Germinal center (tissue), 1 donor: ENCODE data around the gene UPF1.

Experiments used
- DNase-seq: peaks from one replicate; pipeline ENCODE4 v3.0.0; 2012; ENCODE audit warnings: mixed read lengths, low spot score

UPF1 gene

DNA sequence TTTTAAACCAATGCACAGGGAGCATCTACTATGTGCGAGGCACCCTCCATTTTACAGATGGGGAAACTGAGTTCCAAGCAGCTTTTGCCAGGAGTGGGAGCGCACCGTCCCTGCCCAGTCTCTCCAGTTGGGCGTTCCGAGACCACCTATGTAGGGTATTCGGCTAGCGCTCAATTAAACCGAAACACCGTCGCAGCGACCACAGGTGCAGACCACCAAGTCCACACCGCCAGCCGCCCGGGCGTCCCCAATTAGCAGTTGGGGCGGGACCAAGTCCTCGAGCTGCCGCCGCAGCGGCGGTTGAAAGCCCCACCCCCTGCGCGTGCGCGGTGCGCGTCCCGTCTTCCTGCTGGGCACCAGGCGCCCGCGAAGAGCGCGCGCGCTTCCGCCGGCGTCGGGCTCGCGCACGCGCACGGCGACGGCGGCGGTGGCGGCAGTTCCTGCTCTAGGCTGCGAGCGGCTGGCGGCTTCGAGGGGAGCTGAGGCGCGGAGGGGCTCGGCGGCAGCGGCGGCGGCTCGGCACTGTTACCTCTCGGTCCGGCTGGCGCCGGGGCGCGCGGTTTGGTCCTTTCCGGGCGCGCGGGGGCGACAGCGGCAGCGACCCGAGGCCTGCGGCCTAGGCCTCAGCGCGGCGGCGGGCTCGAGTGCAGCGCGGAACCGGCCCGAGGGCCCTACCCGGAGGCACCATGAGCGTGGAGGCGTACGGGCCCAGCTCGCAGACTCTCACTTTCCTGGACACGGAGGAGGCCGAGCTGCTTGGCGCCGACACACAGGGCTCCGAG, at the start of gene UPF1:
UPF1 (plus strand) TSS at position 436 of the 782 bp plus-strand sequence; CDS start at position 687, 251 bp downstream.
- DNase-seq = peak; percentile 96

DNA sequence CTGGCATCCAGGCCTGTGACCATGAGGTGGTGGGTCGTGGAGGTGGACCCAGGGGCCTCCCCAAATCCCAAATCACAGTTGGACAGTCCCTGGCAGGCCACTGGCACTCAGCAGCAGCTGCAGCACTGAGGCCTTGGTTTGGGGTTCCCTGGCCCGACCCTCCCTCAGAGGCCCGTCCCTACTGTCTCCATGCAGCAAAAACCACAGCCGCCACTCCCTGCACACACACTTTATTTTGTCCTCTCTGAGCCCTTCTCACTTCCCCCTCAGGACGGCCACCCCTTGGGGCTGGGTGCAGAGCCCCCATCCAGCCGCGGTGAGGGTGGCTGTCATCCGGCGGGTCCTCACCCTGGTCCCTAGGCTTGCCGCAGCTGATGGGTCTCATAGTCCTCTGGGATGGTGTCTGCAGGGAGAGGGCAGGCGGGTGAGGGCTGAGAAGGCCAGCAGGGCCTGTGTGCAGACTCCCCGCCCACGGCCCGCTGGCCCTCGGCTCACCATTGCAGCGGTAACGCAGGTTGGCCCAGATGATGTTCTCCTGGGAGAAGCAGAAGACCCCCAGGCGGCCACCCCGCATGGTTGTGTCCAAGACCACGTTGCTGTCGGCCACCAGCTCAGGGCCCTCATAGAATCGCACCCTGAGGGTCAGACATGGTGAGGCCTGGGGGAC, 49.1 kb upstream of the UPF1 start:
- DNase-seq = no peak

DNA sequence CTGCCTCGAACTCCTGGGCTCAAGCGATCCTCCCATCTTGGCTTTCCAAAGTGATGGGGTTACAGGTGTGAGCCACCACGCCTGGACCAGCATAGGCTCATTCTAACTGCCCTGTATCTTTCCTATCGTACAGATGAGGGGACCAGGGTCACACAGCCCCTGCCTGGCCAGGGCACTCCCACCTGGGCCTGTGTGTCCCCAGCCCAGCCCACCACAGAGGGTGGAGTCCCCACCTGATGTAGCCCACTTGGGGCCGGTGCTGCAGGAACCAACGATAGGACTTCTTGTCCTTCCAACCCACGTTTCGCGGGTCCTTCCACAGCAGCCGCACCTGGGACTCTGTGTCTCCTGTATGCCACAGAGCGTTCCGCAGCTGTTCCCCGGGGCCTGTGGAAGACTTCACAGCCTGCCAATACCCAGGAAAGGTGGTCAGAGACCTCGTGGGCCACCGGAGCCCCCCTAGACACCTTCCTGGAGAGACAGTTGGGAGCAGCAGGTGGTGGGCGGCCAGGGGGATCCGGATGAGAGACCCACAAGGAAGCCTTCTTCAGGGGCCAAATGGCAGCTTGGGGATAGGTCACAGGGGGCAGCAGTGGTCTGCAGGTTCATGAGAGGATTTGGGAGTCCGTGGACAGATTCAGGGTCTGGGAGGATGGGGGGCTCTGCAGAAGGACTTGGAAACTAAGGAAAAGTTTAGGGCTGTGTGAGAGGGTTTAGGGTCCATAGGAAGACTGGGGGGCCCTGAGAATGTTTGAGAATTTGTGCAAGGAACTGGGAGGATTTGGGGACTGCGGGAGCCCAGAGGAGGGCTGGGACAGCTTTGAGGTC, 47.6 kb upstream of the UPF1 start:
- no peak for DNase-seq

DNA sequence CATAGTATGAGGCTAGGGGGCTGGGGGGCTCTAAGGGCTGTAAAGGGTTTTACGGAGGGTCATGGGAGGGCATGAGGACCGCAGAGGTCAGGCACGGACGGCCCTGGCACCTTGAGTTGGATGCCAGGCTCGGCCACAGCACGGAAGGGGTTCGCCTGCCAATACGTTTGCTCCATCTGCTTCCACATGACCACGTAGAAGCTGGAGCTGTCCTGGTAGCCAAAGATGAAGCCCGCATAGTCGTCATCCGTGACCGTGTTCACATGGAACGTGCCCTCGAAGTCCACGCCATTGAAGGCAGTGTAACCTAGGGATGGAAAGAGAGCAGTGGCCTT, 47.0 kb upstream of the UPF1 start:
- DNase-seq = no peak

DNA sequence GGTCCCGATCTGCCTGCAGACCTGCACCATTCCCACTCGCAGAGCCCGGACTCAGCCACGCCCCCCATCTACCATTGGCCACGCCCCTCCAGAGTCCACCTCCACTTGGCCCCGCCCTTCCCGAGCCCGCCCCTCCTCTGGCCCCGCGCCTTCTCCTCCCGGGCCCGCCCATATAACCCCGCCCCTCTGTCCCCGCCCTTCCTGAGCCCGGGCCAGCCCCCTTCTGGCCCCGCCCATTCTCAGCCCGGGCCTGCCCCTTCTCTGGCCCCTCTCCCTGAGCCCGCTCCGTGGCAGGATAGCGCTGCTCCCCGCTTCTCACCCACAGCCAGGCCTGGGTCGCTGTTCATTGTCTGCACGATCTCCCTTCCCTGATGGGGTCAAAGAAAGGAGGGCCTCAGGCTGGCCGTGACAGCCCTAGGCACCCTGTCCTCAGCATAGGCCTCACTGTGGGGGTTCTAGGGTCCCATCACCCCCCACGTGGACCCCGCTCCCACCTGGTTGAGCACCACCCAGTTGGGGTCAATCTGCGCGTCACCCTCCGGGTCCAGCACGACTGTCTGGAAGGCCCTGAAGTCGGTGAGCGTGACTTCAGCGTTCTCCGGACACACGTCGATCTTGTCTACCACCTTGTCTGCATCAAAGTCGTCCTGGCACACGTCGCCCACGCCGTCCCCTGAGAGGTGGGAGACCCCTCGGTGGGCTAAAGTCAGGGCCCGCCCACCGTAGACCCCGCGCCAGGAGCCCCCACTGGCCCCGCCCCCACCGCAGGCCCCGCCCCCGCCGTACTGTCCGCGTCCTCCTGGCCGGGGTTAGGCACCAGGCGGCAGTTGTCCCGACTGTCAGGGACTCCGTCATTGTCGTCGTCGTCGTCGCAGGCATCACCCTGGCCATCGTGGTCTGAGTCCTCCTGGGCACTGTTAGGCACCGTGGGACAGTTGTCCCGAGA, 46.3 kb upstream of the UPF1 start:
- DNase-seq = peak; percentile 99

DNA sequence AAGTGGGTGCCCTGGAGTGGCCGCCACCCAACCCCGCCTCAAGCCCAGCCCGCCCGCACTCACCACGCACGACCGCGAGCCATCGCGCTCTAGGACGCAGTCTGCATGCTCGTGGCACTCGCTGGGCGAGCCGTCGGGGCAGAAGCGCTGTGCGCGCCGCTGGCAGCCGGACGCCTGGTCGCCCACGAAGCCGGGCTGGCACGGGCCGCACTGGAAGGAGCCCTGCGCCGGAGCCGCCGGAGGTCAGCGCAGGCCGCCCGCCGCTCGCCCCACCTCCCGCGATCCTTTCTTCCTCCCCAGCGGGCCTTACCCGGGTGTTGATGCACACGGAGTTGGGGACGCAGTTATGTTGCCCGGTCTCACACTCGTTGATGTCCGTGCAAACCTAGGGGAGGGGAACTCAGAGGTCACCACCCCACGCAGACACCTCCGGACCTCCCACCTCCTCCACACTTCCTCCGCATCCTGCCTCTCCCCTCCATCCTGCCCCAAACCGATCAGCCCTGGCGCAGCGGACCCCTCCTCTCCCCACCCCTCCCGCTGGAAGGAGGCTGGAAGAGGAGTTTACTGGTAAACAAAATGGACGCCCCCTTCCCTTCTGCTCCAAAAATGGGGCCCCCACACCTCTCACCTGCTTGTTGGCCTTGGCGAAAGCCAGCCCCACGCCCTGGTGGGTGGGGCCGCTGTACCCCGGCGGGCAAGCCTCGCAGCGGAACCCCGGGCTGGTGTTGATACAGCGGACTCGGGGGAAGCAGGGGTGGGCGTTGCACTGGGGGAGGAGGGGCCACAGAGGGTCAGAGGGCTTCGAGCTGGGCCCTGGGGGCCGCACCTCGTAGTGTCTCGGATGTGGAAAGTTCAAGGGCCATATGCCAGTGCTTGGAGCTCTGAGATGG, 43.0 kb upstream of the UPF1 start:
- no peak for DNase-seq

DNA sequence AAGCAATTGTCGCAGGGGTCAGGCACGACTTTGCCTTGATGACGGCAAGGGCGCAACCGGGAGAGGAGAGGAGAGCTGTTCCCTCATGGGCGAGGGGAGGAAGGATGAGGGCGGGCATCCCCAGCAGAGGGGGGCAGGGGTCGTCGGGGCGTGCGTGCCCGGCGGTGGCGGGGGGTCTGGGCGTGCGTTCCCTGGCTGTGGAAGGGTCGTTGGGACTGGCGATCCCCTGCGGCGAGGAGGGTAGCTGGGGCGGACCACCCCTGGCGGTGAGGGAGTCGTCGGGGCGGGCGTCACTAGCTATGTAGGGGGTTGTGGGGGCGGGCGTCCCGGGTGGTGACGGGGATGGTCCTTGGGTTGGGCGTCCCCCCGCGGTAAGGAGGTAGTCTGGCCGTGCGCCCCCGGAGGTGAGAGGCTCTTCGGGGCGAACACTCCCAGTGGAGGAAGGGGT, 42.3 kb upstream of the UPF1 start:
- no peak for DNase-seq

DNA sequence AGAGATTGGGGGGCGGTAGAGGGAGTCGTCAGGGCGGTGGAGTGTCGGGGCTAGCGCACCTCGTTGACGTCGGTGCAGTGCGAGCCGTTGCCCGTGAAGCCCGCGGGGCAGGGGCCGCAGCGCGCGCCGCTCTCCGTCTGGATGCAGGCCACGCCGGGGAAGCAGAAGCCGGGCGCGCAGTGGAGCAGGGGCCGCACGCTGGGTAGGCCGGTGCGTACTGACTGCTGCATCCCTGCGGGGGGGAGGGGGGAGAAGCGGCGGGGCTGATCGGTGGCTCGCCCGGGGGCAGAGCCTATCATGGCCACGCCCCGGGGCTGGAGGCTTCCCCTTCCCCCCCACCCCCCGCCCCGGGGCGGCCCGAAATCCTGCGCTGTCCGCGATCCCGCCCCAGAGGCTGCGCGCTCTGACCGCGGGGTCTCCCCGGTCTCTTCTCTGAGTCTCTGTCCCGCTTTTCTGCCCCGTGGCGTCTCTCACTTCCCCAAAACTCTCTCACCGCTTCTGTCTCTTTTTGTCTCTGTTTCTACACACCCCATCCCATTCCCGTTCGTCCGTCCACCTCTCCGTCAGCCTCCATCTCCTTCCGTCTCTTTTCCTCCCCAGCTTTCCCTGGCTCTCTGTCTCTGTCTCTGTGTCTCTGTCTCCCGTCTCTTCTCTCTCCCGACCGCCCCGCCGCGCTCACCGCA, 41.7 kb upstream of the UPF1 start:
- peak; percentile 52 for DNase-seq

DNA sequence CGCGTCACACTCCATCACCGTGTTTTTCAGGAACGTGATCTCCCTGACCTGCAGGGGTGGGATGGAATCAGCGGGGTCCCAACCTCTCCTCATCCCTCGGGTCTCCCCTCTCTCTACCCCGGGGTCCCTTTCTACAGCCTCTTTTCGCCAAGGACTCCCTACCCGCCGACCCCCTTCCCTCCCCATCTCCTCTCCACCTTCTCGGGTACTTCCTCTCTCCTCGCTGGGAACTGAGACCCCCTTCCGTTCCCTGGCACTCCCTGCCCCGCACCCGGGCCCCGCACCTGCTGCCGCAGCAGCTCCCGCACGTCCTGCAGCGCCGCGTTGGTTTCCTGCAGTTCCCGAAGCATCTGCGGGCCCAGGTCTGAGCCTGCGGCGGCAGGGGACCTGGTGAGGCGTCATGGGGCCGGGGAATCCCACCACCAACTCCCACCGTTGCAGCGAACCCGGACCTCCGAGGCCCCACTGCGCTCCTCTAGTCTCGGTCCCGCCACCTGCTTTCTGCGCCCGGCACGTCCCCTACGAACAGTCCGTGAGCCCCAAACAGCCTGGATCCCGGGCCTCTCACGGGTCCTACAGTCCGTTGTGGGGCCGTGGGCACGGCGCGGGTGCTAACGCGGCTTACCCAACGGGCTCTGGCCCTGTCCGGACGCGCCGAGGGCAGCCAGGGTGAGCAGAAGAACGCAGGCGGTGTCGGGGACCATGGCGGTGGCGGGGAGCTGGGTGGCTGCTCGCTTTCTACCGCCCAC, 41.0 kb upstream of the UPF1 start, which contains the start of gene COMP:
COMP (minus strand) TSS at position 740 of the 749 bp plus-strand sequence; CDS start at position 704, 36 bp downstream.
- no peak for DNase-seq

DNA sequence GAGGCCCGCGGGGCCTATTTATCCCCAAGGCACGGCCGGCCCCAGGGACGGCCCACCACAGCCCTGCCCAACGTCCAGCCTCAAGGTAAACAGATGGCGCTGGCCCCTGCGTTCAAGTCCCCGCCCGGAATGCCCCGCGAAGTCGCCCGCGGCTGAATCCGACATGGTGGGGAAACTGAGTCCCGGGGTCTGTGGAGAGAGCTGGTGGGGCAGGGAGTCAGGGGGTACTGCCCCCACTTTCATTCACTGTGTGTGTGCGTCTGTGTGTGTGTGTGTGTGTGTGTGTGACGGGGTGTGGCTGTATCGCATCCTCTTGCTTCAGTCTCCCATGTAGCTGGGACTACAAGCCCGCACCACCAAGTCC, 40.5 kb upstream of the UPF1 start:
- no peak for DNase-seq

DNA sequence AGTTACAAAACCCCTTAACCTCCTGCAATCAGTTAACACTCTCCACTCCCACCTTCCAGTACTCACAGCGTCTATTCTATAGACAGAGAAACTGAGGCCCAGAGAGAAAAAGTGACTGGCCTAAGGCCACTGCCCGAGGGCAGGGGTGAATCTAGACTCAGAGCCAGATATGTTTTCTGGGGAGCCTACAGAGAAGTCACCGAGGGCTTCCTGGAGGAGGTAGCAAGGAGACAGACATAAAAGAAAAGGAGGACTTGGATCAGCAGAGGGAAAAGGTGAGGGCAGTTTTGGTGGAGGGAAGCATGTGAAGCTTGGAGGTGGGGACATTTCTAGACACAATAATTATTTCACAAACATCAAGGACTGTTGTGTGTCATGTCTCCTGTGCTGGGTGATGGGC, 39.1 kb upstream of the UPF1 start:
- no peak for DNase-seq

DNA sequence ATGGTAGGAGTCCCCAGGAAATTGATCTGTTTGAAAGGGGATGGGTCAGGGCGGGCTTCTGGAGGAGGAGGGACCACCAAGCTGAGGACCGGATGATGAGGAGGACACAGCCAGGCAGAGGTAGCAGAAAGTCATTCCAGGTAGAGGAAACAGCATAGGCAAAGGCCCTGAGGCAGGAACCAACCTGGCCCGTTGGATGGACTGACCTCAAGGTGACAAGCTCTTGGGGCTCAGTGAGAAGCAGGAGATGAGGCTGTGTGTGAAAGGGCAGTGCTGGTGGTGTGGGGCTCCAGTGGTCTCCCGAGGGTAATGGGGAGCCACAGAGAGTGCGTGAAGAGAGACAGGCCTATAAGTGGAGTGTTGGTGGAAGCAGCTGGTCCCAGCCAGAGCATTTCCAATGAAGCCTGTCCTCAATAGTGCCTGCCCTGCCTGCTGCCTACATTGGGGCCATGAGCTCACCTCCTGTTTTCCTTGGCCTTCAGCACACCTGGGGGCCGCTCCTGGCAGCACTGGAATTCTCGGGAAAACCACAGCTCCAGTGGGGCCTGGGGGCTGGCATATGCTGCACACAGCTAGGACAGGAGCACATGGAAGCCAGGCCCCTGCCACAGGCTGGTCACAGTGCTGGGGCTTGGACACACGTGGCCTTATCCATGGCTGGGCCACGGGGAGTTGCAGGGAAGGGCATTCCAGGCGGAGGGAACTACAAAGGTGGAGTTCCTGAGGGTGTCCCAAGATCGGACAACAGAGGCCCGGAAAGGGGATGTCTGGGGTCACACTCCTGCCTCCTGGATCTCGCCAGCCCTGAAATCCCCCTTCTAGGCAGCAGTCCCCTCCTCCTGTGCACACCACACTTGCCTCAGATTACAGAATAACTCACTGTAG, 38.4 kb upstream of the UPF1 start:
- DNase-seq = no peak

DNA sequence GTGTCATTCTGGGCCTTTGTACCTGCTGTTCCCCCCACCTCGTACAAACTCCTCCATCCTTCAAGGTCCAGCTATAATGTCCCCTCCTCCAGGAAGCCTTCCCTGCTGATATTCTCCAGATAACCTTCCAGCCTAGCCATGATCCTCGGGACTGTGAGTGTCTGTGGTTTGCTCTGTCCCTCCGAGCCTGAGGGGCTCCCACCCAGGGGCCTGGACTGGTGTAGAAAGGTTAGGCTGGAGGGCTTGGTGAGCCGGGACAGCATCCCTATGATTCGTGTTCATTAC, 37.8 kb upstream of the UPF1 start:
- no peak for DNase-seq

DNA sequence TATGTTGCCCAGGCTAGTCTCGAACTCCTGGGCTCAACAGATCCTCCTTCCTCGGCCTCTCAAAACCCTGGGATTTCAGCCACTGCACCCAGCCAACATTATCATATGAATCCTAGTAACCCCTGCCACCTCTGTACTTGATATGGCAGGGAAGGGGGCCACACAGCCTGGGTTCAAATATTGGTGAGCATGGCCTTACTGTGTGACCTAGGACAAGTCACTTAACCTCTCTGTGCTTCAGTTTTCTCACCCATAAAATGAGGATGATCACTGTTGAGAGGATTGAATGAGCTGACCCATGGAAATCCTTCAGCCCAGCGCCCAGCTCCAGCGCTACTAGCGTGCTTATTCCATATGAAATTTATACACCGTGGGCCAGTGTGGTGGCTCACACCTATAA, 37.1 kb upstream of the UPF1 start:
- no peak for DNase-seq

DNA sequence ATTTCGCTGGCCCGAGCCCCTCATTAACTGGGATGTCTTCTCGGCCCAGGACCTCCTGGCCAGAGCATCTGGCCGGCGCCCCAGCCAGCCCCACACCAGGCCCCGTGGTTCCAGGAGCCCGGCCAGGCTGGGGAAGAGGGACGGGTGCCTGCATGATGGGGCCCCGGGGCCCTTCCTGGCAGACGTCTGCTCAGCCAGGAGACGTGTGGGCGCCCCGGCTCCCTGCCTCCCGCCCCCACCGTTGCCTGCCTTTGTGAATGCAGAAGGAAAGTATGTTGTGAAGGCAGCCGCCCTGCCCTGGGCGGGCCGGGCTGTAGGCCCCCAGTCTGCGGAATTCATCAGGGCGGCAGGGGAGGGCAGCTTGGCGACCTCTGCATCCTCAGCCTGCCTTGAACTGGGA, 36.2 kb upstream of the UPF1 start:
- no peak for DNase-seq

DNA sequence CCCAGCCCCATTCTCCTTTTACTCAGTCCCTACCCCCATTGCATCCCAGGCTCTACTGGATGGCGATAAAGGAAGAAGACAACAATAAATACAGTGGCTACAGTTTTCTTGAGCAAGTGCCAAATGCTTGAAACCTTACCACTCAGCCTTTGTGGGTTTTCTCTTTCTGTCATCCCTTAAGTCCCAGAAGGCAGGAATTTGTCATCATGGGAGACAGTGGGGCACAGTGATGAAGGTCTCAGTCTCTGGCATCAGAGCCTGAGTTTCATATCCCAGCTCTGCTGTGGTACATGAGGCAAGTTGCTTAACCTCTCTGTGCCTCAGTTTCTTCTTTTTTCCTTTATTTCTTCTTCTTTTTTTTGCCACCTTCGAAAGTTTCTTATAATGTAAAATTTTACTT, 35.5 kb upstream of the UPF1 start:
- no peak for DNase-seq

DNA sequence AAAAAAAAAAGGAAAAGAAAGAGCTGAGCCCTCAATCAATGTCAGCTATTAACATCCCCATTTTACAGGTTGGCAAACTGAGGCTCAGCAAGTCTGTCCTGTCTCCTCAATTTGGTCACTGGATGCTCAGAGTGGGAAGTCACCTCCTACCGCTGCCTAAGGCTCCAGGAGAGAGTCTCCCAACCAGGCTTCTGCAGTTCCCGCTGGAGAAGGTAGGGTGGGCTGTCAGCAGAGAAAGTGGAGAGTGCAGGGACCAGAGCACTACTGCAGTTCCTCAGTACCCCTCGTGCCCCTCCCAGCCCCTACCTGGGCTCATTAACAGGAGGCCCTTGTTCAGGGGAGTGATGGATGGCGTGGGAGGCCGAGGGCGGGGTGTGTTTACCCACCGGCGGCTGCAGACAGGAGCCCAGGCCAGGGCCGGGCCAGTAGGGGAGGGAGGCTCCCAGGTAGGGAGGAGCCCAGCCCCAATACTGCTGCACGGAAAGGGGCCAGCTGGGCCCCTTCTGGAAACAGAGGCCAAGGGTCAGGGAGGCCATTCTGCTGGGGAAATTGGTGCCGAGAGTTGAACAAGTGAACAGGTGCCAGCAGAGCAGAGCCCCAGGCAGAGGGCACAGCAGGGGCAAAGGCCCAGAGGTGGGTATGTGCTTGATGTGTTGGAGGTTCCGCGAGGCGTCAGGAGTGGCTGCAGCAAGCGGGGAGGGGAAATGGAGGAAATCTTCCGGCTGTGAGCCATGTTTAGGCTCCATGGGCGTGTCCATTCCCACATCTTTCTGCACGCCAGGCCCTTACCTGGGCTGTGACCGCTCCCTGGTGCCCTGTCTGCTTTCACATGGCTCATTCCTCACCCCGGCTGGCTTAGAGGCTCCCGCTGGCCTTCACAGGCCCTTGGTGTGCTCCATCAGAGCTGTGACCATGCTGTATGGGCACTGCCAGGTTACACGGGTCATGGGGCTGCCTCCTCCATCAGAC, 33.1 kb upstream of the UPF1 start:
- no peak for DNase-seq
